B cell (primary cell): ENCODE data around the gene HOXA2. TPM values are rescaled to one million over a fixed set of nuclear protein-coding genes. Genes with fewer than 3 reads are reported as not detected.

Experiments
- ATAC-seq: fragments of 200-7000 bp; cut with Tn5 transposase; one replicate; pipeline ENCODE4 v1.10.0; 2021; ENCODE audit warnings: low read depth, mild to moderate bottlenecking, moderate number of reproducible peaks, moderate library complexity
- CTCF ChIA-PET: fragments of 350-600 bp; sonication (Branson Sonifier 250); formaldehyde crosslinking; loops from one replicate; lab custom pipeline; 2021; ENCODE audit warnings: antibody characterized with exemption, inconsistent platforms; lab: Charles Lee
- POLR2A ChIA-PET: fragments of 350-600 bp; sonication (Branson Sonifier 250); formaldehyde crosslinking; loops from one replicate; lab custom pipeline; 2021; ENCODE audit warnings: antibody characterized with exemption; lab: Charles Lee
- DNase-seq: peaks from one replicate; pipeline ENCODE4 v3.0.0; 2013
- H2AFZ ChIP-seq: 2 replicates; pipeline ENCODE4 v1.6.1; 2012; ENCODE audit warnings: mild to moderate bottlenecking, low read depth, low read length; ENCODE audit not compliant: insufficient read depth, poor library complexity, severe bottlenecking
- H3K27ac ChIP-seq, 2 donors: 1 replicate in 1 of 2; 2 replicates in 1 of 2; pipeline ENCODE4 v1.5.1; 2012 to 2013; ENCODE audit warnings: low read length in 2 of 2, mild to moderate bottlenecking in 2 of 2, moderate library complexity in 1 of 2
- H3K27me3 ChIP-seq, 4 experiments: fragments of 200-600 bp in 1 of 4; sonication (generic) in 1 of 4; replicated peaks in 1 of 4; 1 replicate in 2 of 4; 2 replicates in 2 of 4; pipeline versions ENCODE4 v1.6.1 to v1.7.0; 2013 to 2016; ENCODE audit warnings: low read length in 3 of 4, mild to moderate bottlenecking in 2 of 4, mixed read lengths in 1 of 4, moderate library complexity in 1 of 4; ENCODE audit not compliant: insufficient read depth in 4 of 4, control insufficient read depth in 3 of 4; ENCODE audit errors: control extremely low read depth in 1 of 4
- H3K36me3 ChIP-seq, 2 experiments: replicated peaks in 1 of 2; 1 replicate in 1 of 2; 2 replicates in 1 of 2; pipeline versions ENCODE4 v1.6.1 to v1.7.1; 2013; ENCODE audit warnings: low read length in 1 of 2; ENCODE audit not compliant: insufficient read depth in 2 of 2, control insufficient read depth in 1 of 2; ENCODE audit errors: control extremely low read depth in 1 of 2, extremely low read depth in 1 of 2
- H3K4me1 ChIP-seq, 2 donors: fragments of 200-600 bp in 1 of 2; sonication (generic) in 1 of 2; 1 replicate in 1 of 2; 2 replicates in 1 of 2; pipeline versions ENCODE4 v1.5.1 to v1.6.1; 2013 to 2017; ENCODE audit warnings: low read length in 2 of 2; ENCODE audit not compliant: control insufficient read depth in 2 of 2, insufficient read depth in 2 of 2
- H3K4me2 ChIP-seq: replicated peaks from 2 replicates; pipeline ENCODE3; 2012; ENCODE audit warnings: mild to moderate bottlenecking, low read depth, low read length; ENCODE audit not compliant: poor library complexity, severe bottlenecking
- H3K4me3 ChIP-seq, 5 experiments: fragments of 200-600 bp in 1 of 5; sonication (generic) in 1 of 5; 1 replicate in 3 of 5; 2 replicates in 2 of 5; pipeline versions ENCODE4 v1.5.1 to v1.7.0; 2011 to 2016; ENCODE audit warnings: low read length in 4 of 5, mild to moderate bottlenecking in 4 of 5, low read depth in 2 of 5, control low read depth in 1 of 5, moderate library complexity in 1 of 5; ENCODE audit not compliant: insufficient read depth in 1 of 5; ENCODE audit errors: control extremely low read depth in 1 of 5, extremely low read depth in 1 of 5
- H3K79me2 ChIP-seq: fragments of 200-600 bp; sonication (generic); one replicate; pipeline ENCODE4 v1.6.0; 2016; ENCODE audit warnings: low read length; ENCODE audit not compliant: control insufficient read depth, insufficient read depth
- H3K9ac ChIP-seq: fragments of 200-600 bp; sonication (generic); 2 replicates; pipeline ENCODE4 v1.6.1; 2017; ENCODE audit warnings: mild to moderate bottlenecking, low read length, moderate library complexity
- H3K9me3 ChIP-seq, 3 donors: one replicate each; pipeline versions ENCODE4 v1.6.1 to v1.7.1; 2013; ENCODE audit warnings: low read length in 2 of 3; ENCODE audit not compliant: control insufficient read depth in 2 of 3, insufficient read depth in 1 of 3; ENCODE audit errors: control extremely low read depth in 1 of 3
- H4K20me1 ChIP-seq: 2 replicates; pipeline ENCODE4 v1.6.0; 2012; ENCODE audit warnings: mild to moderate bottlenecking, low read length; ENCODE audit not compliant: insufficient read depth, control insufficient read depth, poor library complexity, severe bottlenecking
- H3K27ac Mint-ChIP-seq: one replicate; pipeline ENCODE4 v1.8.0; 2021; ENCODE audit warnings: mixed read lengths
- H3K27me3 Mint-ChIP-seq: one replicate; pipeline ENCODE4 v1.8.0; 2021; ENCODE audit warnings: mixed read lengths
- H3K4me1 Mint-ChIP-seq: one replicate; pipeline ENCODE4 v1.8.0; 2021; ENCODE audit warnings: mixed read lengths
- H3K4me3 Mint-ChIP-seq: one replicate; pipeline ENCODE4 v1.8.0; 2021; ENCODE audit warnings: mixed read lengths
- H3K9me3 Mint-ChIP-seq: one replicate; pipeline ENCODE4 v1.8.0; 2022; ENCODE audit warnings: mixed read lengths; ENCODE audit not compliant: insufficient read depth
- EZH2 ChIP-seq: IDR thresholded peaks from 2 replicates; pipeline ENCODE4 v1.6.1; 2012; ENCODE audit warnings: borderline replicate concordance, low read depth, mild to moderate bottlenecking, moderate library complexity, low read length; ENCODE audit not compliant: insufficient read depth, poor library complexity, severe bottlenecking
- WGBS: methylation state at CpG from one replicate; pipeline ENCODE4 v1.1.5; 2013; ENCODE audit warnings: missing lambda C conversion rate; ENCODE audit not compliant: insufficient coverage; 5-methylcytosine and 5-hydroxymethylcytosine counted together
- intact Hi-C: fragments of 100-400 bp; cut with micrococcal nuclease; formaldehyde crosslinking; loops from one replicate; pipeline ENCODE4 v1.10.0; 2022
- polyA plus RNA-seq: library from polyadenylated mRNA; depleted of rRNA; stranded (reverse); fragments of >200 nt; gene quantifications from 2 replicates; pipeline ENCODE4 v1.2.3, GENCODE V29; 2012
- total RNA-seq, 2 donors: library from RNA; stranded (reverse); fragments of 120-200 nt in 1 of 2; gene quantifications; 1 replicate in 1 of 2; 2 replicates in 1 of 2; pipeline versions ENCODE4 v1.2.3 to v1.2.4, GENCODE V29; 2013 to 2022
- TF ChIP-seq, protein P1 (sequence below): fragments of 200-600 bp; IDR thresholded peaks from one replicate; pipeline ENCODE4 v1.8.0; 2022; ENCODE audit warnings: antibody characterized with exemption, mild to moderate bottlenecking

HOXA2 gene
- total and polyA plus RNA-seq, 2 donors (not counting 1 experiment from before 2014, with no cell fraction given), result not detected

DNA sequence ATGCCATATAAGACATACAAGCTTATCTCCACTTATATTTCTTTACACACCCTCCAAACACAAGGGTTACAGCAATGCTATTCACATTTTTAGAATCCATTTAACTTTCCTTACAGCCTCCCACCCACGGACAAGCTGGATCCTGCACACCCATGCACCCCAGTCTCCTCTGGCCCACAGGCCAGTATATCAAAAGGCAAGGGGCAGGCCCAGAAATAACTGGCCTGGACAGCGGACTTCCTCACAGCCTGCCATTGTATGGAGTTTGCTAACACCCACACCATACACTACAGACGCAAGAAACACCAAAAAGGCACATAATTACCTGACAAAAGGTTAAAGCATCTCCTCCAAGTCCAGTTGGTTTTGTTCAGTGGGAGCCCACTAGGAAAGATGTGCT lies 16.1 kb upstream of the HOXA2 start:
- ChIA-PET CTCF (interaction anchor here (1.0 kb wide), 1 partner anchor 32 kb away, joined by 3 read pairs; no protein-coding TSS in a partner anchor), POLR2A (no interaction called here)
- Histone ChIP-seq H3K4me3 (no peak overlapping the region), H3K36me3 (no peaks in the 10 kb centered on the region), H2AFZ (no peak overlapping the region), H3K9me3 (peaks cover 0 to 3% (median 0%) of the 10 kb centered on the region in 3 donors), H3K27ac (no peak overlapping the region), H3K9ac (no peak overlapping the region), H3K4me2 (no peak overlapping the region), H3K4me1 (no peaks in the 10 kb centered on the region), H3K27me3 (peaks cover 0 to 7% (median 0%) of the 10 kb centered on the region in 4 experiments), H3K79me2 (no peaks in the 10 kb centered on the region), H4K20me1 (no peaks in the 10 kb centered on the region)
- Mint-ChIP-seq H3K27ac (no peak overlapping the region), H3K4me3 (no peak overlapping the region), H3K4me1 (no peaks in the 10 kb centered on the region), H3K27me3 (peaks cover 10% of the 10 kb centered on the region), H3K9me3 (no peaks in the 10 kb centered on the region)
- DNase-seq, result no peak
- ATAC-seq, result no peak
- intact Hi-C loops, result no loop called here
- 93% methylated on average over 1 of the region's 3 CpGs for WGBS
- TF ChIP-seq EZH2, result no peak
- TF ChIP-seq, protein P1, sequence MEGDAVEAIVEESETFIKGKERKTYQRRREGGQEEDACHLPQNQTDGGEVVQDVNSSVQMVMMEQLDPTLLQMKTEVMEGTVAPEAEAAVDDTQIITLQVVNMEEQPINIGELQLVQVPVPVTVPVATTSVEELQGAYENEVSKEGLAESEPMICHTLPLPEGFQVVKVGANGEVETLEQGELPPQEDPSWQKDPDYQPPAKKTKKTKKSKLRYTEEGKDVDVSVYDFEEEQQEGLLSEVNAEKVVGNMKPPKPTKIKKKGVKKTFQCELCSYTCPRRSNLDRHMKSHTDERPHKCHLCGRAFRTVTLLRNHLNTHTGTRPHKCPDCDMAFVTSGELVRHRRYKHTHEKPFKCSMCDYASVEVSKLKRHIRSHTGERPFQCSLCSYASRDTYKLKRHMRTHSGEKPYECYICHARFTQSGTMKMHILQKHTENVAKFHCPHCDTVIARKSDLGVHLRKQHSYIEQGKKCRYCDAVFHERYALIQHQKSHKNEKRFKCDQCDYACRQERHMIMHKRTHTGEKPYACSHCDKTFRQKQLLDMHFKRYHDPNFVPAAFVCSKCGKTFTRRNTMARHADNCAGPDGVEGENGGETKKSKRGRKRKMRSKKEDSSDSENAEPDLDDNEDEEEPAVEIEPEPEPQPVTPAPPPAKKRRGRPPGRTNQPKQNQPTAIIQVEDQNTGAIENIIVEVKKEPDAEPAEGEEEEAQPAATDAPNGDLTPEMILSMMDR, result no peak

DNA sequence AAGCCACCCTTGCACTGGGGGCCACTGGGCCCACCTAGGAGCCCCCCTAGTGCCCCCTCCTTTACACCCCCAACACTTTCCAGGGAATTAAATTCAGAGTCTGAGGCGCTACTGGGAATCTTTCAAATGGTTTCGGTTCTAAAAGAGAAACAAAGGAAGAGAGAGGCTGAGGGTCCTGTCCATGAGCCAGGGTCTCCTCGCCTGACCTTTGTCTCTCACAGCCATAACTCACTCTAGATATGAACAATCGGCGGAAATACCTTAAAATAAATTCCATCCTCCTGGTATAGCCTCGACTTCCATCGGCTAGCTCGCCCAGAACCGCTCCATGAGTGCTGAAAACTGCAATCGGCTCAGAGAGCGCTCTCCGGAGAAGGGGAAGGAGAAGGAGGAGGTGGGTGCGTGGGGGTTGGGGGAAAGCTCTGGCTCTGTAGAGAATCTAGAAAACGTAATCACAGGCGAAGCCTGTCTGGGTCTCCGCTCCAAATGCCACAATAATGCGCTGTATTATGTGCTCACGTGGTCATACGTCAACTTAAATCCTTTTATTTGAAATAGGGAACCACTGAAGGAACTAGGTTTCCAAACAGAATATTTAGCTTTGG lies 15.5 kb upstream of the HOXA2 start:
- no peaks in the 10 kb centered on the region for H3K4me1 Mint-ChIP-seq
- DNase-seq (no peak), ATAC-seq (no peak)
- H3K27ac Mint-ChIP-seq, result no peak overlapping the region
- intact Hi-C loops, result no loop called here
- H3K27me3 Mint-ChIP-seq, result peaks cover 10% of the 10 kb centered on the region
- H3K4me2 ChIP-seq, result no peak overlapping the region
- H3K9me3 ChIP-seq, result peaks cover 0 to 3% (median 0%) of the 10 kb centered on the region in 3 donors
- H3K27ac ChIP-seq, result no peak overlapping the region
- POLR2A ChIA-PET, result no interaction called here
- no peak overlapping the region for H3K9ac ChIP-seq
- CTCF ChIA-PET, result interaction anchor here (1.0 kb wide), 1 partner anchor 32 kb away, joined by 3 read pairs; no protein-coding TSS in a partner anchor
- H4K20me1 ChIP-seq, result no peaks in the 10 kb centered on the region
- H3K79me2 ChIP-seq, result no peaks in the 10 kb centered on the region
- no peaks in the 10 kb centered on the region for H3K9me3 Mint-ChIP-seq
- WGBS, result 94% methylated on average over 11 of the region's 19 CpGs
- no peak overlapping the region for H3K4me3 ChIP-seq
- H3K27me3 ChIP-seq, result peaks cover 0 to 7% (median 0%) of the 10 kb centered on the region in 4 experiments
- no peak overlapping the region for H3K4me3 Mint-ChIP-seq
- H2AFZ ChIP-seq, result no peak overlapping the region
- TF ChIP-seq, protein P1, result no peak
- no peak for TF ChIP-seq EZH2
- H3K4me1 ChIP-seq, result no peaks in the 10 kb centered on the region
- no peaks in the 10 kb centered on the region for H3K36me3 ChIP-seq
